Measurements from ENCODE around the gene MPPED1.

The MPPED1 gene

DNA sequence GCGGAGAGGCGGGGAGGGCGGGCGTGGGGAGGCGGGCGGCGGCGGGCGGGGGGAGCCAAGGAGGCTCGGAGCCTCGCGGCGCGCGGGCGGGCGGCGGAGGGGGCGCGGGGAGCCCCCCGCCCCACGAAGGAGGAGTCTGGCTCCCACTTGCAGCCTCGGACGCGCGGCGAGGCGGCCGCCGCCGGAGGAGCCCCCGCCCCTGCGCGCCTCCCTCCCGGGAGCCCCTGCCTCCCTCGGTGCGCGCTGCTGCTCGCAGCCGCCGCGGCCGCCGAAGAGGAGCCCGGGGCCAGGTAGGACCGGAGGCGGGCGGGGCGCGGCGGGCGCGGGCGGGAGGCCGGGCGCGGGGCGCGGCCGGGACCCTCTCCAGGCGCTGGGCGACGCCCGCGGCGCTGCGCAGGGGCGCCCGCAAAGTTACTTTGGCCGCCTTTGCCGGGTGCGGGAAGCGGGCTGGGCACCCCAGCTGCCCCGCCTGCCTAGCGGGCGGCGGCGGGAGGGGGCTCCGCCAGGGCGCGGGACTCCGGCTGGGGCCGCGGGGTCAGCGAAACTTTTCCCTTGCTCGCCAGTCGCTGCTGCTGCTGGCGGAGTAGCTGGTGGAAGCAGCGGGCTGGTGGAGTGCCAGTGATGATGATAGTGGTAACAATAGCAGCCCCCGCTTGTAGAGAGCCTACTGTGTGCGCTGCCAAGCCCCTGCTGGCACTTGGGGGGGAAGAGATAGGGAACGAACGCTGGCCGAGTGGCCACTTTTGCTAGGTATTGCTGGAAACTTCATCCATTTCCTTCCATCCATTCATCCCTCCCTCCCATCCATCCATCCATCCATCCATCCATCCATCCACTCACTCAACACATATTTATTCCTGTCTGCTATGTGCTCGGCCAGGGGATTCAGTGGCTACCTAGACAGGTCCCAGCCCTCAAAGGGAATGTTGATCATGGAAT is at the start of gene MPPED1:
TSS of gene MPPED1 (plus strand) at position 146 of the 939 bp plus-strand sequence. CDS start 12,972 bp downstream, outside the sequence.
- no peak for DNase-seq

DNA sequence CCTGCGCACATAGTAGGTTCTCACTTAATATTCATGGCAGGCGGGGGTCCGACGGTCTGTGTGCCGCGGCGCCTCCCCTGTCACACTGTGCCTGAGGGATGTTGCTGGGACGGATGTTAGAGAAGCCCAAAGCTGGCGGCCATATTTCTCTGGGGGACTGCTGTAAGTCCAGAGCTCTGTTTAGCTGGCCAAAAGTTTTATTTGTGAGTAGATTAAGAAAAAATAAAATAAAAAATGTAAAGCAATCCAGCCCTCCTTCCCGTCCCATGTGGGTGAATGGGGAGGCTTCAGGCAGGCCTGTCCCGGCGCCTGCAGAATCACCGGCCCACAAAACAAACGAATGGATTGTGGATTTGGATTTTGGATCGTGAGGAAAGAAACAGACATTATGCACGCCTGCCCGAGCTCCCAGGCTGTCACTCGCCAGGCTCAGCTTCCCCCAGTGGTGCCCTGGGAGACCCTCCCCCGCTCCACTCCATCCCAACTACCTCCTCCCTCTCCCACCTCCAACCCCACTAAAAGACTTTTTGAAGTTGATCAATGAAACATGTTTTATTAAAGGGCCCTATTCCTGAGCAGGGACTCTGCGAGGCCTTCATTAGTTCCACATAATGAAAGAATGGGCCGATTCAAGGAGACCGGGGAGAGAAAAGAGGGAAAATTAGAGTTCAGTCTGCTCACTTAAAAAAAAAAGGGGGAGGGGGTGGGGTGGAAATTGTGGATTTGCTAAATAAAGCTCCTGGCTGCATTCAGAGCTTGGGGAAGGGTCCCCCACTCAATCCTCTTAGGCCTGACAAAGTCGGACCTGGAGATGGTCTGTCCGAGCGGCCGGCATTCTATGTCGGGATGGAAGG is 48.3 kb upstream of the MPPED1 start:
- DNase-seq: no peak

DNA sequence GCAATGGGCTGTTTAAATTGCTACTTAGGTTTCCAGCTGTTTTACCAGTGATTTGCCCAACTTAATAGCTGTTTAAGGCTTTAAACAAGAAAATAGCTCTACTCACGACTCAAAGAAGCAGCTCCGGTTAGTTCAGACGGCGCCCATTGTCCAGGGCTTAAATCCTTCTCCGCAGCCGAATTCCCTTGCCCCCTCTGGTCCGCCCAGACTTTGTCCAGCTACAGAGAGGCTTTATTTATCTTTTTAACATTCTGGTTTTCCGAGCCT is 47.7 kb upstream of the MPPED1 start:
- no peak for DNase-seq

GRCh38 chr22:43365715-43366440 is 45.9 kb upstream of the MPPED1 start:
- DNase-seq: no peak

DNA sequence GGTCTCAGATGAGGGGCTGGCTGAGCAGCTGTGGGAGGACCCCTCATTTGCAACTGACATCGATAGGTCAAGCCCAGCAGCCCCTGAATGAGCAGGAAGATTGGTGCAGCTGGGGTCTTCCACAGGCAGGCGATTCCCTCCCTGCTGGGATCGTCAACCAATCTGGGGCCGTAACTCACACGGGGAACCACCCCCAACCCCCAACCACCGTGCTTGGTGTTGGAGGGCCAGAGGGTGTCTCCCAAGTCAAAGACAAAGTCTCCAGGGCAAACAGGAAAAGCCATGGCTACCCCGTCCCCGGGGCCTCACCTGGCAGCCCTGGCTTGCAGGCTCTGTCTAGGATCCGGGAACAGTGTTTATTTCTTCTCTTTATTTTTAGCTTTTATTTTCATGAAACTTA is 41.8 kb upstream of the MPPED1 start:
- DNase-seq: no peak

DNA sequence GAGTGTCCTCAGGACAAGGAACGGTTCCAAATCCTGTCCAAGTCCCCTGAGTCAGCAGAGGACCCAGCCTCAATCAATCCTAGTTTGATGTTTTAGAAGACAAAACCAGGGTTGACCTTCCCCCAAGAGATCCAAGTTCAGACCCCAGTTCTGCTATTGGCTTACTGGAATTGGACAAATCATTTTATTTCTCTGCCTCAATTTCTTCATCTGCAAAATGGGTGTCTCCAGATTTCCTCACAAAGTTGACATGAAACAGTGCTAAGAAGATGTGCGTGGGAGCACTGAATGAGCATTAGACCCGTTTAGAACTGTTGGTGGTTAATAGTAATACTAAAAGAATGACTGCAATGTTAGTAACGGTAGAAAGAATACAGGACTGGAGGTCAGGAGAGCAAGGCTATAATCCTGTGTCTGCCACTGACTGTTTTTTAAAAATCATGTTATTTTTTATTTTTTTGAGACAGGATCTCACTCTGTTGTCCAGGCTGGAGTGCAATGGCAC is 35.8 kb upstream of the MPPED1 start:
- no peak for DNase-seq

DNA sequence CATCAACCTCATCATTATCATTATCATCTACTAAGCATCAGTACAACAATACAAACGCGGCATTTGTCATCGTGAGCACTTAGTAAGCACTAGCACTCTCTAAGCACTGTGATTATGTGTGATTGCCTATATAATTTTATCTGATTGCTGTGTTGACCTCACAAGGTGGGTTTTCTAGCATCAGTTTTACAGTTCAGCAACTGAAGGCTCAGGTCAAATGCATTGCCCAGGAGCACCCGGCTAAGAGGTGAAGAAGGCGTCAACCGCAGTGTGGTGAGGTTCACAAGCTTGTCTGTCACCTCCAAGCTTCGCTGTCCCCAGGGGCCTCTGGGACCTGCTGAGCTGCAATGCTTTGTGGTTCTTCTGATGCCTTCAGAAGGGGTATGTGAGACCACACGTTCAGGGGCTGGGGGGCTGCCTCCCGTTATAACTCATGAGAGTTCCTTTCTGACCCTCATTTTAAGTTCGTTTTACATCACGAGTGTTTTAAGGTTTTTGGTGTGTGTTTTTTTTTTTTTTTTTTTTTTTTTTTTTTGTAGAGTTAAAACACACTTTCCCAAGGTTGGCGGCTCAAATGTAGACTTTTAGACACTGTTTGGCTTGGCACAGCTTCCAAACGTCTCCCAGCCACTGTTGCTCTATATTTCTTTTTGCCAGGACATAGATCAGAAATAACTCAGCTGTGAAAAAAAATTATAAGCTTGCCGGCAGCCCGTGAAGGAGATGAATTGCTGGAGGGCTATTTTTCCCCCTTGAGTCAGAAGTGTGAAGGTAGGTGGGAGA is 34.9 kb upstream of the MPPED1 start:
- no peak for DNase-seq

GRCh38 chr22:43377548-43377895 is 34.3 kb upstream of the MPPED1 start:
- no peak for DNase-seq

GRCh38 chr22:43377896-43378704 is 33.7 kb upstream of the MPPED1 start:
- no peak for DNase-seq

- DNase-seq: no peak
These were observed 30.1 kb upstream of the MPPED1 start for GRCh38 chr22:43381693-43382092.

- DNase-seq: no peak
These were observed 27.0 kb upstream of the MPPED1 start for GRCh38 chr22:43384863-43385262.

GRCh38 chr22:43385770-43386641 is 25.8 kb upstream of the MPPED1 start:
- DNase-seq: peak; percentile 32

DNA sequence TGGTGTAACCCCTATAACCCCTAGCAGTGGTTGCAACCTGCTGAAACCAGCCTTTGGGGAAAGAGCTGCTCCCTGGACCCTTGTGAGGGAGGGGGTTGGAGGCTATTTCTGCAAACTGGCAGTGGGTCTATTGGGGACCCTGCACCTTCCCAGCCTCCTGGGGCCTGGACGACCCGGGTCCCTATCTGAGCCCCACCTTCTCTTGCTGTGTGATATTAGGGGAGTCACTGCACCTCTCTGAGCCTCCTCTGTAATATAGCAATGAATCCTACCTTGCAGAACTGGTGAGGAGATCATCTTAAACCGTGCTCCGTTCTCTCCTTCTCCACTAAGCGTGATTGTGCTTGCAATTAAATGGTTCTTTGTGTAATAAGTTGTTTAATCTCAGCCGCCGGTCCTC is 24.0 kb upstream of the MPPED1 start:
- DNase-seq: no peak

DNA sequence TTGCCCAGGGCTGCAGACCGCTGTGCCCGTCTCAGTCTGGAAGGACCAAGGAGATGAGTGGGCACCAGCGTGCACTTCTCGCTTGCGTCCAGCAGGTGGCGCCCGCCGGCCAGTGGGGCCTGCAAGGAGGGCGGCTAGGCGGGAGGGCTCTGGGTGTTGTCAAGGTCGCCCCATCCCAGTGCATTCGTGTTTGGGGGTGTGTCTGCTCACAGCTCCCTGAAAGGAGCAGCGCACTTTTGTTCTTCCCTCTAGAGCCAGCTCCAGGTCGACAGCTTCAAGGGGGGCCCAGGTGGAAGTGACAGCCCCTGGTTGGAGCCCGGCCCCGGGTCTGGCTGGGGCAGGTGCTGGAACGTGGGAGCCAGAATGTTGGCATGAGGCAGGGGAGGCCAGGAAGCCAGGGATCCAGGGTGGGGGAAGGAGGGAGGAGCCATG is 23.4 kb upstream of the MPPED1 start:
- peak; percentile 9 for DNase-seq

GRCh38 chr22:43389227-43389836 is 22.5 kb upstream of the MPPED1 start:
- DNase-seq: no peak

DNA sequence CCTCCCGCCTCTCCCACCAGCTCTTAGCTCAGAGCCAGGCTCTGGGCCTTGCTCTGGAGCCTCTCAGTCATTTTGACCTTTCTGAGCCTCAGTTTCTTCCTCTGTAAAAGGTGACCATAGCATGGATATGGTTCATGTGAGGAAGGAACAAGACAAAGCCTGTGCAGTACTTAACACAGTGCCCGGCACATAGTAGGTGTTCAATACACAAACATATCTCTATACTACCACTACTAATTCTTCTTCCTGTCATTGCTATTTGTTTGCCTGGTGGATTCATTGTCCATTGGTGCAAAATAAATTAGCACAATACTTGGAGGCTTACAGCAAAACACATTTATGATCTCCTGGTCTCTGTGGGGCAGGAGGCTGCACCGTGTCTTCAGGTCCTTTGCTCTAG is 21.6 kb upstream of the MPPED1 start:
- DNase-seq: no peak

DNA sequence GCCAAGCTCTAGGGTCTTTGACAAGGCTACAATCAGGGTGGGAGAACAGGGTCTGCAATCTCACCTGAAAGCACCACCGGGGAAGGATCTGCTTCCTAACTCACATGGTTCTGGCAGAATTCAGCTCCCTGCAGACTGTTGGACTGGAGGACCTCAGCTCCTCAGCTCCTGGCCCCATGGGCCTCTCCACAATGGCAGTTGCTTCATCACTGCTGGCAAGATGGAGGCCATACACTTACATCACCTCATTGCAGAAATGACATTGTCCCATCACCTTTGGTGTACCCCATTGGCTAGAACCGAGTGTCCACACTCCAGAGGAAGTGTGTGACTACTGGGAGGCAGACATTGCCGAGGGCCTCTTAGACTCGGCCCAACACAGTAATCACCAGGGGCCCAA is 20.9 kb upstream of the MPPED1 start:
- no peak for DNase-seq

DNA sequence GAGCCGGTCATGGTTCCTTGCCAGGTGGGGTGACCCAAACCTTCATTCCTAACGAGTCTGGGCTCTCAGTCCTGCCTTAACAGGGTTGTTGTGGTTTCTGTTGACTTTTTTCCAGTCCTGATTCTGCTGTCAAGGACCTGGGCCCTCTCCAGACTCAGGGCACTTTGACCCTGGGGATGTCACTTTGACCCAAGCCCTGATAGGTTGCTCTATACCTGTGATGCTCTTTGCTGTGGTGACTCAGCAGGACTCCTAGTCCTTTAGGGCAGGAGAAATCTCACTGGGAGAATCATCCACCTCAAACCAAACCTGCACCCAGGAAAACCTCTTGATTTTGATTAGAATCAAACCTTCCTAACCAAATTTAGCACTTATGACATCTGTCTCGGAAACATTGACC is 20.5 kb upstream of the MPPED1 start:
- DNase-seq: no peak

- no peak for DNase-seq
These were observed 19.3 kb upstream of the MPPED1 start for GRCh38 chr22:43392385-43392989.
